GM12801 (cell line): ENCODE results near the gene TRIM38.

Experiments
- TF ChIP-seq, protein P1 (sequence below): IDR thresholded peaks from one replicate; pipeline ENCODE4 v1.5.1; 2011; ENCODE audit warnings: control low read depth; ENCODE audit not compliant: insufficient read length; ENCODE audit errors: extremely low read depth

The TRIM38 gene

DNA sequence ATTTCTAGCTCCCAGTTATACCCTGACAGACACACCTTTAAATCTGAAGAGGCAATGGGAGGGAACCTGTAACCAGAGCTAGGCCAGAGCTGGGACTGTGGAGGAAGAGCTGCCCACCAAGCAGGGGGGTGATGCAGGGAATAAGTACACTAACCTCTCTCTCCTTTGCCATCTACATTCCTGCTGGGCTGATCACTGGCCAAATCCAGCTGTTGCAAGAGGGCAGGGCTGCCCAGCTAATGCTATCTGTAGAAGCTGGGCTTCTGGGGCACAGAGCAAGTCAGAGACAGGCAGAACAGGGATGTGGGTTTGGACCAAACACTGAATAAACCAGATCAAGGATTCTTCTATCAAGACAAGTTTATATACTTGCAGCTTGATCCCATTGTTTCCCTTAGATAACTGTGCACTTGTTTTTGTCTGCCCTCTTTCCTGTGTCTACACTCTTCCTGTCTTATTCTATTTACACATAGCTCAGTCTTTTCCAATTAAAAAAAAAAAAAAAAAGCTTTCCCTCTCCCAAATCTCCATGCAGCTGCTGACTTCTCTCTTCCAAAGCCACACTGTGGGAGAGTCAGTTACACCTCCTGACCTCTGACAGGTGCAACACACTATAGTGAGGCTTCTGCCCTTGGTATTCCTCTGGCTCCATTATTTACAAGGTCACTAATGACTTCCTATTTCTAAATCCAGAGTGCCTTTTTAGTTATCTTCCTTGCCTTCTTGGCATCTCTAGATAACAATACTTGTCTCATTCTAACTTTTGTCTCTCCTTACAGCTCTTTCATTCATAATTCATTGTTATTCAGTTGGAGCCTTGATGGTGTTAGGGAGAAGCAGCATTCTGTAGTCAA lies 43.7 kb downstream of the TRIM38 start:
- TF ChIP-seq, protein P1, sequence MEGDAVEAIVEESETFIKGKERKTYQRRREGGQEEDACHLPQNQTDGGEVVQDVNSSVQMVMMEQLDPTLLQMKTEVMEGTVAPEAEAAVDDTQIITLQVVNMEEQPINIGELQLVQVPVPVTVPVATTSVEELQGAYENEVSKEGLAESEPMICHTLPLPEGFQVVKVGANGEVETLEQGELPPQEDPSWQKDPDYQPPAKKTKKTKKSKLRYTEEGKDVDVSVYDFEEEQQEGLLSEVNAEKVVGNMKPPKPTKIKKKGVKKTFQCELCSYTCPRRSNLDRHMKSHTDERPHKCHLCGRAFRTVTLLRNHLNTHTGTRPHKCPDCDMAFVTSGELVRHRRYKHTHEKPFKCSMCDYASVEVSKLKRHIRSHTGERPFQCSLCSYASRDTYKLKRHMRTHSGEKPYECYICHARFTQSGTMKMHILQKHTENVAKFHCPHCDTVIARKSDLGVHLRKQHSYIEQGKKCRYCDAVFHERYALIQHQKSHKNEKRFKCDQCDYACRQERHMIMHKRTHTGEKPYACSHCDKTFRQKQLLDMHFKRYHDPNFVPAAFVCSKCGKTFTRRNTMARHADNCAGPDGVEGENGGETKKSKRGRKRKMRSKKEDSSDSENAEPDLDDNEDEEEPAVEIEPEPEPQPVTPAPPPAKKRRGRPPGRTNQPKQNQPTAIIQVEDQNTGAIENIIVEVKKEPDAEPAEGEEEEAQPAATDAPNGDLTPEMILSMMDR = no peak

DNA sequence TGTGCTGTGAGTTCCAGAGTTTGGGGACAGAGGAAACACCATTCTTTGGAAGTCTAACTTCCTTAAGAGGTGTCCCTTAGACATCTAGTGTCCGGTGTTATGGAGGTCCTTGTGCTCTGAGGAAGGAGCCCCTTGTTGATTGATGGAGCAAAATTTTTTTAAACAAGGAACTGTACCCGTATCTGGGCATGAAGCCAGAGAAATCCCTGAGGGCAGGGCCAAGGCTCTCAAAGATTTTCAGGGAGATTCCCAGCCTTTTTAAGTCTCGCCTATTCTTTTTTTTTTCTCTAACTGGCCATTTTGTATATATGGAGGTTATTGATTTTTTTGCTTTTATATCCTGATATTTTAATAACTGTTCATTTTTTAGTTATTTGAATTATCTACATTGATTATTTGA lies 45.9 kb downstream of the TRIM38 start:
- TF ChIP-seq, protein P1 = no peak

DNA sequence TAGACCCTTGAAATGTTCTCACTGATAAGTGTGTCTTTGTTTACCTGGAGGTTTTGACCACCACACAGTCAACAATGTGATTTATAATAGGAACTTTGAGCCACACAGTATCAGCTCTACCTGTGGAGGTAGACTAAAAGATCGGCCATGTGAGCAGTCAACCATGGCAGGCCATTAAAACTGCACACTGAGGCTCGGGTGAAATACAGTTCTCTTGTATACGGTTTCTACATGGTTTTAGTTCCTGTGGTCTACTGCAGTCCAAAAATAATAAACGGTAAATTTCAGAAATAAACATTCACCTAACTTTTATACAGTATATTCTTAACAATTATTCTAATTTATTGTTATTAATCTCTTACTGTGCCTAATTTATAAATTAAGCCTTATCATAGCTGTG lies 47.2 kb downstream of the TRIM38 start:
- TF ChIP-seq, protein P1 = no peak

DNA sequence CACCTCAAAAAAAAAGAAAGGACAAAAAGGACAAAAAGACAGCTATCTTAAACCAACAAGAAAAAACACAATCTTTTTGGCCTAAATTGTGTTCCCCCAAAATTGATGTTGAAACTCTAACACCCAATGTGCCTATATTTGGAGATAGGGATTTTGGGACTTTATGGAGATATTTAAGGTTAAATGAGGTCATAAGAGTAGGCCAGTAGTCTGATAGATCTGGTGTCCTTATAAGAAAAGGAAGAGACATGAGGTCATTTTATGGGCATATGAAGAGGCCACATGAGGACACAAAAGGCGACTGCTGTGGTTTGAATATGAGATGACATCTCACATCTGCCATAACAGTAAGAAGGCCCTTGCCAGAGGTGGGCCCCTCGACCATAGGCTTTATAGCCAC lies 49.5 kb downstream of the TRIM38 start:
- TF ChIP-seq, protein P1 = no peak

DNA sequence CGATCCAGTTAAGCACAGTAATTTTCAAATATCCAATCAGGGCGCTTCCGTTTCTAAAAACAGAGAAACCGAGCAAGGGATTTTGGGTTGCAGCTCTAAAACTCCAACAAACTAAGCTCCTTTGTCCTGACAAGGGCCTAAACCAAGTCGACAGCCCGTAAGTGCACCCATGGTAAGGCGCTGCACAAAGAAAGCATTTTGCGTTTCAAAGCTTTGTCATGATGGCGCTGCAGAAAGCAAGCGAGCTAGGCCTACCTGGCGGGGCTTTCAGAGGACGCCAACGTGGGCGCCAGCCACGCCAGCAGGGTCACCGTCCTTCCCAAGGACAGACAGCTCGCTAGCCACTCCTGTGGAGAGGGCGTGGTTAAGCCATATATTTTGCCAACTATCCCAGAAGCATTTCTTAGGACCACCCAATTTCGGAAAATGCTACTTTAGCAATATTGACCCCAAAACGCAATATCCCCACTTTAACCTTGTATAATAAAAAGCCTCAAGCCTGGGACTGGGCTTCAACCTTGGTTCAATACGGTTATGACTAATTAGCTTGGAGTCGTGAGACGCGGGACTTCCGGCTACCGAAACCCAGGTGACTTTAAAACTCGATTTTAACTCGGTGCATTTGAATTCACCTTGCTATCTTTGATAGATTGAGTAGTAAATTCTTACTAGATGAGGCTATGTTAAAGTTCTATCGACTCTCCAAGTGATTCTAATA lies 53.8 kb downstream of the TRIM38 start:
- TF ChIP-seq, protein P1 = no peak

DNA sequence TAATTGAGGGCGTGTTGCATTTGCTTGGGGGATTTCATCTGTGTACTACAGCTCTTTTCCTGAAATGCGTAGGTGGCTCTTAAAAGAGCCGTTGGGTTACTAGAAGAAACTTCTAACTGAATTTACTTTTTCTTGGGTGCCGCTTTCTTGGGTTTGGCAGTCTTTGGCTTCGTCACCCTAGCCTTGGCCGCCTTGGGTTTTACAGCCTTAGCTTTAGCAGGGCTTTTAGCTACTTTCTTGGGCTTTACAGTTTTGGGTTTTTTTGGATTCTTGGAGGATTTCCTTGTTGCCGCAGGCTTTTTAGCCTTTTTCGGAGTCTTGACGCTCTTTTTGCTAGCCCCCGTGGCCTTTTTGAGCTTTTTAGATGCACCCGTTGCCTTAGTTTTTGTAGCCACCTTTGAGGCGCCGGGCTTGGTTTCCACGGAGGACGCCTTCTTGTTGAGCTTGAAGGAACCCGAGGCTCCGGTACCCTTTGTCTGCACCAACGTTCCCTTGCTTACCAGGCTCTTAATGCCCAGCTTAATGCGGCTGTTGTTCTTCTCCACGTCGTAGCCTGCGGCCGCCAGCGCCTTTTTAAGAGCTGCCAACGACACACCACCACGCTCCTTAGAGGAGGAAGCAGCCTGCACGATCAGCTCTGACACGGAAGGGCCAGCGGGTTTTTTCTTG lies 54.5 kb downstream of the TRIM38 start:
- TF ChIP-seq, protein P1 = no peak

DNA sequence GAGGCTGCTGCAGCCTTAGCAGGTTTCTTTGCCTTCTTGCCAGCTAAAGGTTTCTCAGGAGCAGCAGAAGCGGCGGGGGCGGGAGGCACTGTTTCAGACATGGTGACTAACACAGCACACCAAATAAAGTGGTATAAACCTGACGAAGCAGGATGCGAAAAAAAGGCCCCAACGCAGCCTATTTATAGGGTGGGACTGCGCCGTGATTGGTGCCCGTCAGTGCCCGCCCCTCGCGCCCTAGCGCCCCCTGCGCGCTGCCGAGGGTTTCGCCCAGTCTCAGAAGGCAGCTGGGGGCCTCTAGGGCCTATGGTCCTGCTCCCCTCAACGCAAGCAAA lies 55.0 kb downstream of the TRIM38 start:
- TF ChIP-seq, protein P1 = no peak
